ENCODE measurements around the gene ADTRP. TPM values are rescaled to one million over a fixed set of nuclear protein-coding genes. Genes with fewer than 3 reads are reported as not detected.

ADTRP gene
- total RNA-seq, 1 donor from 2014 or later, result 13.2 TPM

- DNase-seq (ENCODE audit: low read depth, low spot score), result no peak
These were observed 21.9 kb downstream of the ADTRP start for GRCh38 chr6:11756726-11757125.

GRCh38 chr6:11756292-11756691 is 22.3 kb downstream of the ADTRP start:
- no peak for DNase-seq (ENCODE audit: low read depth, low spot score)

GRCh38 chr6:11755725-11756124 is 22.9 kb downstream of the ADTRP start:
- no peak for DNase-seq (ENCODE audit: low read depth, low spot score)

GRCh38 chr6:11754625-11755271 is 23.9 kb downstream of the ADTRP start:
- DNase-seq (ENCODE audit: low read depth, low spot score), result no peak

GRCh38 chr6:11753798-11754197 is 24.8 kb downstream of the ADTRP start:
- DNase-seq (ENCODE audit: low read depth, low spot score), result no peak

GRCh38 chr6:11752360-11752759 is 26.2 kb downstream of the ADTRP start:
- no peak for DNase-seq (ENCODE audit: low read depth, low spot score)

- no peak for DNase-seq (ENCODE audit: low read depth, low spot score)
These were observed 27.9 kb downstream of the ADTRP start for GRCh38 chr6:11750682-11751081.

GRCh38 chr6:11748591-11749210 is 29.9 kb downstream of the ADTRP start:
- no peak for DNase-seq (ENCODE audit: low read depth, low spot score)

GRCh38 chr6:11747021-11747420 is 31.6 kb downstream of the ADTRP start:
- no peak for DNase-seq (ENCODE audit: low read depth, low spot score)

GRCh38 chr6:11744753-11745152 is 33.9 kb downstream of the ADTRP start:
- peak; percentile 24 for DNase-seq (ENCODE audit: low read depth, low spot score)

- DNase-seq (ENCODE audit: low read depth, low spot score), result no peak
These were observed 34.5 kb downstream of the ADTRP start for GRCh38 chr6:11744101-11744500.

- DNase-seq (ENCODE audit: low read depth, low spot score), result no peak
These were observed 37.7 kb downstream of the ADTRP start for GRCh38 chr6:11740875-11741274.

GRCh38 chr6:11738661-11739375 is 39.8 kb downstream of the ADTRP start:
- no peak for DNase-seq (ENCODE audit: low read depth, low spot score)

GRCh38 chr6:11738234-11738633 is 40.4 kb downstream of the ADTRP start:
- DNase-seq (ENCODE audit: low read depth, low spot score), result no peak

- no peak for DNase-seq (ENCODE audit: low read depth, low spot score)
These were observed 42.0 kb downstream of the ADTRP start for GRCh38 chr6:11736601-11737000.

GRCh38 chr6:11734861-11735613 is 43.6 kb downstream of the ADTRP start:
- no peak for DNase-seq (ENCODE audit: low read depth, low spot score)

GRCh38 chr6:11732036-11732631 is 46.5 kb downstream of the ADTRP start:
- DNase-seq (ENCODE audit: low read depth, low spot score), result no peak

GRCh38 chr6:11731423-11731822 is 47.2 kb downstream of the ADTRP start:
- DNase-seq (ENCODE audit: low read depth, low spot score), result no peak

- no peak for DNase-seq (ENCODE audit: low read depth, low spot score)
These were observed 48.0 kb downstream of the ADTRP start for GRCh38 chr6:11730641-11731040.

GRCh38 chr6:11729076-11729475 is 49.5 kb downstream of the ADTRP start:
- DNase-seq (ENCODE audit: low read depth, low spot score), result no peak
